Neutrophil (primary cell): ENCODE measurements around the gene CHCHD6.
A peak's percentile ranks its signal among the peaks of the same experiment; 100 is the strongest.

Experiments
- H3K27ac ChIP-seq: fragments of 200-600 bp; sonication (generic); 2 replicates; pipeline ENCODE4 v1.5.1; 2016; ENCODE audit warnings: mild to moderate bottlenecking, moderate library complexity
- H3K27me3 ChIP-seq: fragments of 200-600 bp; sonication (generic); 2 replicates; pipeline ENCODE4 v1.6.0; 2016; ENCODE audit warnings: mild to moderate bottlenecking
- H3K36me3 ChIP-seq: fragments of 200-600 bp; sonication (generic); 2 replicates; pipeline ENCODE4 v1.5.1; 2017
- H3K4me1 ChIP-seq, 2 experiments: fragments of 200-600 bp in 1 of 2; sonication (generic) in 1 of 2; 1 replicate in 1 of 2; 2 replicates in 1 of 2; pipeline versions ENCODE4 v1.5.1 to v1.6.1; 2013 to 2016; ENCODE audit warnings: low read depth in 1 of 2, low read length in 1 of 2, mild to moderate bottlenecking in 1 of 2, moderate library complexity in 1 of 2; ENCODE audit not compliant: control insufficient read depth in 1 of 2, insufficient read depth in 1 of 2
- H3K4me3 ChIP-seq, 2 experiments: fragments of 200-600 bp in 1 of 2; sonication (generic) in 1 of 2; 1 replicate in 1 of 2; 2 replicates in 1 of 2; pipeline ENCODE4 v1.5.1; 2013 to 2016; ENCODE audit warnings: low read depth in 1 of 2, low read length in 1 of 2, mild to moderate bottlenecking in 1 of 2, moderate library complexity in 1 of 2
- H3K9me3 ChIP-seq: fragments of 200-600 bp; sonication (generic); 2 replicates; pipeline ENCODE4 v1.5.1; 2016
- TF ChIP-seq, protein P1 (sequence below): fragments of 200-600 bp; sonication (generic); IDR thresholded peaks from 2 replicates; pipeline ENCODE4 v1.5.1; 2016; ENCODE audit warnings: antibody characterized with exemption

The CHCHD6 gene, protein sequence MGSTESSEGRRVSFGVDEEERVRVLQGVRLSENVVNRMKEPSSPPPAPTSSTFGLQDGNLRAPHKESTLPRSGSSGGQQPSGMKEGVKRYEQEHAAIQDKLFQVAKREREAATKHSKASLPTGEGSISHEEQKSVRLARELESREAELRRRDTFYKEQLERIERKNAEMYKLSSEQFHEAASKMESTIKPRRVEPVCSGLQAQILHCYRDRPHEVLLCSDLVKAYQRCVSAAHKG

DNA sequence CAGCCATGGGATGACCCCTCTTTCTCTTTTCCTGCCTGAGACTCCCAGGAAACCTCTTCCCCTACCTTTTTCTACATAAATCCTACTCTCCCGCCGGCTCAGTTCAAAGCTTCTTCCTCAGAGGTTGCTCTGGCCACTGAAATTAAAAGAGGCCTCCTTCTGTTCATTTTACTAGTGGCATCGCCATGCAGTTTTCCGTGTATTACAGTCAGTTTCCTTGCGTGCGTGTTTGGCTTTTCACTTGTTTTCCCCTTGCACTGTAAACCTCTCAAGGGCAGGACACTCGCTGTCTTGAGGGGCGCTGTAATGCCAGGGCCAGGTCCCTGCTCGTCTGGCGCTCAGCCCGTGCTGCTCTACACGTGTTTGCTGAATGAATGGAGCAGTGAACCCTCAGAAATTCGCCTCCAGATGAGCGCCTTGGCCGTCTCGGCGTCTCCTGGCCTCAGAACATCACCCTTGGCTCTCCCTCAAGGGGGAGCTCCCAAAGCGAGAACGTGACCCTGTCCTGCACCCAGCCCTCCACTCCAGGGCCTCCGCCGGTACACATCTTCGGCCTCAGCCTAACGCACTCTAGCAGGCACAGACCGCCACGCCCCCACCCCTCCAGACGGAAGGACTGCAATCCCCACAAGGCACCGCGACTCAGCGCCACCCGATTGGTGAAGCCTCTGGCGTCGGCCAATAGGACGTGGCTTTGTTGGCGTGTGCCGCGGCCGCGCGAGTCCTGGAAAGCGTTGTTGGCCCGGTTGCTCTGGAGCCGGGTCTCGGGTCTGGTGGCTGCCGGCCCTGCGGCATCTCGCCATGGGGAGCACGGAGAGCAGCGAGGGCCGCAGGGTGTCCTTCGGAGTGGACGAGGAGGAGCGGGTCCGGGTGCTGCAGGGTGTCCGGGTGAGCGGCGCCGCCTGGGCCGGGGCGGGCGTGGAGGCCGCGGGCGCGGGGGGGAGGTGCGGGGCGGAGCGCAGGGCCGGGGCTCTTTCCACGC, at the start of gene CHCHD6:
Gene CHCHD6 (plus strand): TSS at position 729 of the 982 bp plus-strand sequence. CDS start 73 bp downstream, at position 802.
- peaks cover 12 to 14% of the 10 kb centered on the region in 2 experiments for H3K4me1 ChIP-seq
- H3K9me3 ChIP-seq = no peaks in the 10 kb centered on the region
- TF ChIP-seq, protein P1, sequence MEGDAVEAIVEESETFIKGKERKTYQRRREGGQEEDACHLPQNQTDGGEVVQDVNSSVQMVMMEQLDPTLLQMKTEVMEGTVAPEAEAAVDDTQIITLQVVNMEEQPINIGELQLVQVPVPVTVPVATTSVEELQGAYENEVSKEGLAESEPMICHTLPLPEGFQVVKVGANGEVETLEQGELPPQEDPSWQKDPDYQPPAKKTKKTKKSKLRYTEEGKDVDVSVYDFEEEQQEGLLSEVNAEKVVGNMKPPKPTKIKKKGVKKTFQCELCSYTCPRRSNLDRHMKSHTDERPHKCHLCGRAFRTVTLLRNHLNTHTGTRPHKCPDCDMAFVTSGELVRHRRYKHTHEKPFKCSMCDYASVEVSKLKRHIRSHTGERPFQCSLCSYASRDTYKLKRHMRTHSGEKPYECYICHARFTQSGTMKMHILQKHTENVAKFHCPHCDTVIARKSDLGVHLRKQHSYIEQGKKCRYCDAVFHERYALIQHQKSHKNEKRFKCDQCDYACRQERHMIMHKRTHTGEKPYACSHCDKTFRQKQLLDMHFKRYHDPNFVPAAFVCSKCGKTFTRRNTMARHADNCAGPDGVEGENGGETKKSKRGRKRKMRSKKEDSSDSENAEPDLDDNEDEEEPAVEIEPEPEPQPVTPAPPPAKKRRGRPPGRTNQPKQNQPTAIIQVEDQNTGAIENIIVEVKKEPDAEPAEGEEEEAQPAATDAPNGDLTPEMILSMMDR = no peak
- peaks cover 78% of the 10 kb centered on the region for H3K27me3 ChIP-seq
- H3K4me3 ChIP-seq = peak within 1 kb of the TSS; percentile 67 to 76
- H3K36me3 ChIP-seq = no peaks in the 10 kb centered on the region
- H3K27ac ChIP-seq = no peak within 1 kb of the TSS

DNA sequence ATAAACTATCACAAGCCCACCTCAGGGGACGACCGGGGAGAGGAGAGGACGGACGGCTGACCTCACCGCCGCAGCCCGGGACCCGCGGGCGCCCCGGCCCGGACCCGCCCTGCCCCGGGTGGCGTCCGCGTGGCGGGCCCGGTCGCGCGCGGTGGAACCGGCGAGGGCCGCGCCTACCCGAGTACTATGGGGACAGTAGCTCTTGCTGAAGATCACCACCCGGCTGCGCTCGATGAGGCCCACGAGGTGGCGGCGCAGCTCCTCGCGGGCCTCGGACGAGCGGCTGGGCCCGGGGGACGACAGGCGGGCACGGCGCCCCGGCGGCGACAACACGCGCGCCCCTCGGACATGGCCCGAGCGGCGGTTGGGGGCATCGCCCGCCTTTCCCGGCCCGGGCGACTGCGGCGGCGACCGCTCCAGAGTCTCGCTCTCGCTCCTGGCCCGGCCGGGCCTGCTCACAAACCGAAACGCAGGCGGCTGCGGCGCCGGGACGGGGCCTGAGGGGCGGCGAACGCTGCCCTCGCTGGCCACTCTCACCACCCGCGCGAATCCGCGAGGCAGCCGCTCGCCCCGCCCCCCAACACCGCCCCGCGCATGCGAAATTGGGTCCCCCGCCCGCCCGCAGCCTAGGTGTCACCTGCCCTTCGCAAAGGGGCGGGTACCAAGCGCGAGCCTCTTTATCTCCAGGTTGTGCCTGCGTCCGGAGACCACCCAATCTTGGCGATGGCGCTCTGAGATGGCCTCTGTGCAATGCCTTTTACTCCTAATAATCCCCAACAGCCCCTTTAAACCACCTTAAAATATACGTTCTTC, 49.3 kb upstream of the CHCHD6 start, which contains the start of gene TXNRD3:
Gene TXNRD3 (minus strand): TSS at position 554 of the 813 bp plus-strand sequence.
- no peak within 1 kb of the TSS for H3K27ac ChIP-seq

DNA sequence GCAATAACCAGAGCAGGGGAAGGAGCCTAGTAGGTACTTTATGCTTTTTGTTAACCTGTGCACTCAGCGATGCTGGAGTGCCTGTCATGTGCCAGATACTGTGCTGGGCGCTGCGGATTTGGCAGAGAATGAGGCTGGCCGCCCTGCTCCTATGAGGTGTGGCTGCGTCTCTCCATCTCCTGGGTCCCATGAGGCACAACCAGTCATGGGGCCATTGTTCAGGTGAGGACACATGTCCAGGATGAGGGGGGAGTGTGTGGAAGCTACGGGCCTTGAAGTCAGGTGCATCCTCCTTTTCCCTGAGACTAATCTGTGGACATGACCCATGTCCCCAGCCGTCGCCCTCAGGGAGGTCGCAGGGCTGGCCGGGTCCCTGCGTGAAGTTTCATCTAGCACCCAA, 48.2 kb upstream of the CHCHD6 start:
- H3K27me3 ChIP-seq = peaks cover 62% of the 10 kb centered on the region
- TF ChIP-seq, protein P1 = no peak
- H3K4me3 ChIP-seq = no peak overlapping the region
- peaks cover 8 to 9% of the 10 kb centered on the region in 2 experiments for H3K4me1 ChIP-seq
- H3K9me3 ChIP-seq = no peaks in the 10 kb centered on the region
- H3K27ac ChIP-seq = no peak overlapping the region
- no peaks in the 10 kb centered on the region for H3K36me3 ChIP-seq

More for the DNA sequence above, 49.3 kb upstream of the CHCHD6 start, which contains the start of gene TXNRD3:
- H3K4me1 ChIP-seq = peaks cover 8 to 9% of the 10 kb centered on the region in 2 experiments
- TF ChIP-seq, protein P1 = no peak
- no peaks in the 10 kb centered on the region for H3K9me3 ChIP-seq
- peak within 1 kb of the TSS; percentile 56 to 59 for H3K4me3 ChIP-seq
- peaks cover 51% of the 10 kb centered on the region for H3K27me3 ChIP-seq
- no peaks in the 10 kb centered on the region for H3K36me3 ChIP-seq

DNA sequence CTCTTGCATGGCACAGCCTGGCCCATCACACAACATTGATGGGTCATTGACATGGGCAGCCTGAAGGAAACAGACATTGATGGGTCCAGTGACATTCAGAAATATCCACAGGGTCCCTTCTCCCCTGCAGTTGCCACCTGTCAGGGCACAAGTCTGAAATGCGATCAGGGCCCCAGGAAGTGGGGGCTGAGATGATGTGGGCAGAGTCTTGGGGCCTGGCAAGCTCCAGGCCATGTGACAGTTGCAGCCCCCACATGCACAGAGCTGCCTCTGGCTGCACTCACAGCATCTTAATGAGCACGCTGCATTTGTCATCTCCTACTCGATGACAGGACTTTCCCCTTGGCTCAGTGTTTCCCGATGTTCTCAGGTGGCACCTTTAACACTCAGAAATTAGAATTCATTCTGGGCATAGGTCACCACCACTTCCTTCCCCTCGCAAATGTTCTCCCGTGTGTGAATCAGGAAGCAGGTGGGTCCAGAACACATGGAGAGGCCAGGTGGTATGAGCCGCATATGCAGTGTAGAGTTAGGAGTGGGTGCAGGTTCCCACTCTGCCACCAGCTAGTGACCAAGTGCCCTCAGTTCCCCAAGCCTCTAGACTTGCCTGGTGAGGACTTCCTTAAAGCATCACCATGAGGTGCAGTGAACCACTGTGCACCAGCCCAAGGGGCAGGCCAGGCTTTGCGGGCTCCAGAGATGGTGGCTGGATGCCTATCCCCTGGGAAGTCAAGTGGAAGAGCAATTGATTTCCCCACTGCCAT, 47.5 kb upstream of the CHCHD6 start:
- Histone ChIP-seq H3K4me3 (no peak overlapping the region), H3K4me1 (peaks cover 8 to 9% of the 10 kb centered on the region in 2 experiments), H3K36me3 (no peaks in the 10 kb centered on the region), H3K9me3 (no peaks in the 10 kb centered on the region), H3K27me3 (peaks cover 69% of the 10 kb centered on the region), H3K27ac (no peak overlapping the region)
- TF ChIP-seq, protein P1 = no peak
